ENCODE results near the gene PRICKLE1. TPM values are rescaled to one million over a fixed set of nuclear protein-coding genes. Genes with fewer than 3 reads are reported as not detected.

PRICKLE1 gene
- total RNA-seq, 1 donor from 2014 or later: 6.4 TPM

- no peaks in the 10 kb centered on the region for H3K36me3 Mint-ChIP-seq (ENCODE audit: unreplicated experiment)
- no peak overlapping the region for H3K27ac Mint-ChIP-seq (ENCODE audit: unreplicated experiment)
- peaks cover 2% of the 10 kb centered on the region for H3K27me3 Mint-ChIP-seq (ENCODE audit: unreplicated experiment)
- no peaks in the 10 kb centered on the region for H3K4me1 Mint-ChIP-seq (ENCODE audit: low read depth, unreplicated experiment)
- H3K9me3 Mint-ChIP-seq (ENCODE audit: unreplicated experiment): no peaks in the 10 kb centered on the region
- DNase-seq: no peak
- H3K4me3 Mint-ChIP-seq (ENCODE audit: unreplicated experiment): no peak overlapping the region
- no peak for TF ChIP-seq CTCF (IDR thresholded peaks at IDR 0.05; ENCODE audit: partially characterized antibody, unreplicated experiment)
Measured at GRCh38 chr12:42582050-42582449, 7.5 kb downstream of the PRICKLE1 start.

GRCh38 chr12:42576374-42576773 lies 13.2 kb downstream of the PRICKLE1 start:
- H3K27ac Mint-ChIP-seq (ENCODE audit: unreplicated experiment): no peak overlapping the region
- H3K4me3 Mint-ChIP-seq (ENCODE audit: unreplicated experiment): no peak overlapping the region
- H3K27me3 Mint-ChIP-seq (ENCODE audit: unreplicated experiment): peaks cover 2% of the 10 kb centered on the region
- H3K9me3 Mint-ChIP-seq (ENCODE audit: unreplicated experiment): no peaks in the 10 kb centered on the region
- H3K4me1 Mint-ChIP-seq (ENCODE audit: low read depth, unreplicated experiment): no peaks in the 10 kb centered on the region
- no peak for TF ChIP-seq CTCF (IDR thresholded peaks at IDR 0.05; ENCODE audit: partially characterized antibody, unreplicated experiment)
- H3K36me3 Mint-ChIP-seq (ENCODE audit: unreplicated experiment): no peaks in the 10 kb centered on the region
- DNase-seq: no peak

GRCh38 chr12:42575717-42576116 lies 13.8 kb downstream of the PRICKLE1 start:
- no peak for DNase-seq
- H3K27me3 Mint-ChIP-seq (ENCODE audit: unreplicated experiment): peaks cover under 1% of the 10 kb centered on the region
- no peak overlapping the region for H3K27ac Mint-ChIP-seq (ENCODE audit: unreplicated experiment)
- no peaks in the 10 kb centered on the region for H3K9me3 Mint-ChIP-seq (ENCODE audit: unreplicated experiment)
- no peak for TF ChIP-seq CTCF (IDR thresholded peaks at IDR 0.05; ENCODE audit: partially characterized antibody, unreplicated experiment)
- H3K36me3 Mint-ChIP-seq (ENCODE audit: unreplicated experiment): no peaks in the 10 kb centered on the region
- H3K4me3 Mint-ChIP-seq (ENCODE audit: unreplicated experiment): no peak overlapping the region
- H3K4me1 Mint-ChIP-seq (ENCODE audit: low read depth, unreplicated experiment): no peaks in the 10 kb centered on the region

GRCh38 chr12:42574851-42575266 lies 14.7 kb downstream of the PRICKLE1 start:
- Mint-ChIP-seq H3K9me3 (ENCODE audit: unreplicated experiment) (no peaks in the 10 kb centered on the region), H3K27ac (ENCODE audit: unreplicated experiment) (no peak overlapping the region), H3K36me3 (ENCODE audit: unreplicated experiment) (no peaks in the 10 kb centered on the region), H3K27me3 (ENCODE audit: unreplicated experiment) (no peaks in the 10 kb centered on the region), H3K4me1 (ENCODE audit: low read depth, unreplicated experiment) (no peaks in the 10 kb centered on the region), H3K4me3 (ENCODE audit: unreplicated experiment) (no peak overlapping the region)
- DNase-seq: no peak
- no peak for TF ChIP-seq CTCF (IDR thresholded peaks at IDR 0.05; ENCODE audit: partially characterized antibody, unreplicated experiment)

- Mint-ChIP-seq H3K27ac (ENCODE audit: unreplicated experiment) (no peak overlapping the region), H3K27me3 (ENCODE audit: unreplicated experiment) (no peaks in the 10 kb centered on the region), H3K9me3 (ENCODE audit: unreplicated experiment) (no peaks in the 10 kb centered on the region), H3K4me3 (ENCODE audit: unreplicated experiment) (no peak overlapping the region), H3K4me1 (ENCODE audit: low read depth, unreplicated experiment) (no peaks in the 10 kb centered on the region), H3K36me3 (ENCODE audit: unreplicated experiment) (no peaks in the 10 kb centered on the region)
- TF ChIP-seq CTCF (IDR thresholded peaks at IDR 0.05; ENCODE audit: partially characterized antibody, unreplicated experiment): no peak
- DNase-seq: no peak
Measured at GRCh38 chr12:42571327-42572009, 18.1 kb downstream of the PRICKLE1 start.

Data from glutamatergic neuron (in vitro differentiated cells).